Smooth muscle cell (in vitro differentiated cells): ENCODE data around the gene KCNN1. TPM values are rescaled to one million over a fixed set of nuclear protein-coding genes. Genes with fewer than 3 reads are reported as not detected.

Source experiments
- DNase-seq: peaks from one replicate; lab custom pipeline; 2025; ENCODE audit not compliant: unreplicated experiment; lab: John Stamatoyannopoulos, UW
- H2AFZ ChIP-seq: fragments of 200-600 bp; sonication (generic); 2 replicates; pipeline ENCODE4 v1.6.0; 2016; ENCODE audit warnings: antibody characterized with exemption, low read depth, mild to moderate bottlenecking
- H3F3A ChIP-seq: fragments of 200-600 bp; sonication (generic); 2 replicates; pipeline ENCODE4 v1.6.0; 2017; ENCODE audit warnings: antibody characterized with exemption, low read depth
- H3K27ac ChIP-seq: fragments of 200-600 bp; sonication (generic); 2 replicates; pipeline ENCODE4 v1.5.1; 2016; ENCODE audit warnings: low read depth, mild to moderate bottlenecking
- H3K27me3 ChIP-seq: fragments of 200-600 bp; sonication (generic); 2 replicates; pipeline ENCODE4 v1.6.1; 2016; ENCODE audit warnings: low read depth, mild to moderate bottlenecking
- H3K36me3 ChIP-seq: fragments of 200-600 bp; sonication (generic); 2 replicates; pipeline ENCODE4 v1.5.1; 2016; ENCODE audit warnings: low read depth
- H3K4me1 ChIP-seq: fragments of 200-600 bp; sonication (generic); 2 replicates; pipeline ENCODE4 v1.5.1; 2016; ENCODE audit warnings: low read depth
- H3K4me2 ChIP-seq: fragments of 200-600 bp; sonication (generic); 2 replicates; pipeline ENCODE4 v1.6.0; 2016; ENCODE audit warnings: mild to moderate bottlenecking
- H3K4me3 ChIP-seq: fragments of 200-600 bp; sonication (generic); 2 replicates; pipeline ENCODE4 v1.5.1; 2016; ENCODE audit warnings: mild to moderate bottlenecking
- H3K79me2 ChIP-seq: fragments of 200-600 bp; sonication (generic); 2 replicates; pipeline ENCODE4 v1.6.0; 2016; ENCODE audit warnings: low read depth, mild to moderate bottlenecking
- H3K9ac ChIP-seq: fragments of 200-600 bp; sonication (generic); 2 replicates; pipeline ENCODE4 v1.6.0; 2016; ENCODE audit warnings: low read depth
- H3K9me3 ChIP-seq: fragments of 200-600 bp; sonication (generic); replicated peaks from 2 replicates; pipeline ENCODE4 v1.5.1; 2016; ENCODE audit warnings: low read depth
- H4K20me1 ChIP-seq: fragments of 200-600 bp; sonication (generic); 2 replicates; pipeline ENCODE4 v1.6.0; 2016; ENCODE audit warnings: low read depth
- WGBS: methylation state at CpG from one replicate; pipeline ENCODE4 v1.1.7; 2016; ENCODE audit warnings: low lambda C conversion rate; 5-methylcytosine and 5-hydroxymethylcytosine counted together
- polyA plus RNA-seq: library from polyadenylated mRNA; unstranded; fragments of >200 nt; fragmentation: Nextera tagmentation; extraction: Ambion mirVana; gene quantifications from 2 replicates; pipeline ENCODE4 v1.2.1, GENCODE V29; 2016
- total RNA-seq: library from RNA; depleted of rRNA; stranded (reverse); fragments of >200 nt; gene quantifications from 2 replicates; pipeline ENCODE4 v1.2.3, GENCODE V29; 2014
- TF ChIP-seq, protein P1 (sequence below): fragments of 200-600 bp; sonication (generic); IDR thresholded peaks from 2 replicates; pipeline ENCODE4 v1.5.1; 2017; ENCODE audit warnings: borderline replicate concordance, mild to moderate bottlenecking, antibody characterized with exemption; ENCODE audit not compliant: insufficient read depth, poor library complexity, severe bottlenecking

KCNN1 gene
- total and polyA plus RNA-seq, 2 experiments from 2014 or later, result 0.22 to 4.2 TPM

GRCh38 chr19:17967257-17968051, 547 bp downstream of the KCNN1 start:
- Histone ChIP-seq H3K4me2 (peak overlapping the region; percentile 83), H2AFZ (no peak overlapping the region), H3K27me3 (peaks cover 35% of the 10 kb centered on the region), H3K79me2 (no peaks in the 10 kb centered on the region), H3K9ac (no peak overlapping the region), H3K36me3 (no peaks in the 10 kb centered on the region), H3K27ac (no peak overlapping the region), H3F3A (no peaks in the 10 kb centered on the region), H3K4me1 (no peaks in the 10 kb centered on the region), H3K9me3 (no peaks in the 10 kb centered on the region), H4K20me1 (no peaks in the 10 kb centered on the region), H3K4me3 (peak overlapping the region; percentile 52)
- 16% methylated on average over 19 of the region's 35 CpGs for WGBS
- TF ChIP-seq, protein P1, sequence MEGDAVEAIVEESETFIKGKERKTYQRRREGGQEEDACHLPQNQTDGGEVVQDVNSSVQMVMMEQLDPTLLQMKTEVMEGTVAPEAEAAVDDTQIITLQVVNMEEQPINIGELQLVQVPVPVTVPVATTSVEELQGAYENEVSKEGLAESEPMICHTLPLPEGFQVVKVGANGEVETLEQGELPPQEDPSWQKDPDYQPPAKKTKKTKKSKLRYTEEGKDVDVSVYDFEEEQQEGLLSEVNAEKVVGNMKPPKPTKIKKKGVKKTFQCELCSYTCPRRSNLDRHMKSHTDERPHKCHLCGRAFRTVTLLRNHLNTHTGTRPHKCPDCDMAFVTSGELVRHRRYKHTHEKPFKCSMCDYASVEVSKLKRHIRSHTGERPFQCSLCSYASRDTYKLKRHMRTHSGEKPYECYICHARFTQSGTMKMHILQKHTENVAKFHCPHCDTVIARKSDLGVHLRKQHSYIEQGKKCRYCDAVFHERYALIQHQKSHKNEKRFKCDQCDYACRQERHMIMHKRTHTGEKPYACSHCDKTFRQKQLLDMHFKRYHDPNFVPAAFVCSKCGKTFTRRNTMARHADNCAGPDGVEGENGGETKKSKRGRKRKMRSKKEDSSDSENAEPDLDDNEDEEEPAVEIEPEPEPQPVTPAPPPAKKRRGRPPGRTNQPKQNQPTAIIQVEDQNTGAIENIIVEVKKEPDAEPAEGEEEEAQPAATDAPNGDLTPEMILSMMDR, result no peak
- no peak for DNase-seq

GRCh38 chr19:17968362-17968761, 1.5 kb downstream of the KCNN1 start:
- peaks cover 35% of the 10 kb centered on the region for H3K27me3 ChIP-seq
- no peak overlapping the region for H3K9ac ChIP-seq
- 78% methylated on average over 4 of the region's 4 CpGs for WGBS
- TF ChIP-seq, protein P1, result no peak
- no peak overlapping the region for H3K4me2 ChIP-seq
- H3K36me3 ChIP-seq, result no peaks in the 10 kb centered on the region
- no peaks in the 10 kb centered on the region for H4K20me1 ChIP-seq
- H3F3A ChIP-seq, result no peaks in the 10 kb centered on the region
- H3K27ac ChIP-seq, result no peak overlapping the region
- no peak overlapping the region for H3K4me3 ChIP-seq
- H3K79me2 ChIP-seq, result no peaks in the 10 kb centered on the region
- no peak for DNase-seq
- no peak overlapping the region for H2AFZ ChIP-seq
- H3K9me3 ChIP-seq, result no peaks in the 10 kb centered on the region
- no peaks in the 10 kb centered on the region for H3K4me1 ChIP-seq

- H3K9ac ChIP-seq, result no peak overlapping the region
- no peaks in the 10 kb centered on the region for H3K9me3 ChIP-seq
- WGBS, result 83% methylated on average over 17 of the region's 19 CpGs
- H4K20me1 ChIP-seq, result no peaks in the 10 kb centered on the region
- H3K36me3 ChIP-seq, result no peaks in the 10 kb centered on the region
- TF ChIP-seq, protein P1, result no peak
- H3K79me2 ChIP-seq, result no peaks in the 10 kb centered on the region
- no peaks in the 10 kb centered on the region for H3F3A ChIP-seq
- H3K4me2 ChIP-seq, result no peak overlapping the region
- H3K4me1 ChIP-seq, result no peaks in the 10 kb centered on the region
- H3K4me3 ChIP-seq, result no peak overlapping the region
- H3K27me3 ChIP-seq, result peaks cover 27% of the 10 kb centered on the region
- DNase-seq, result no peak
- no peak overlapping the region for H2AFZ ChIP-seq
- H3K27ac ChIP-seq, result no peak overlapping the region
Observed at GRCh38 chr19:17969096-17969792, 2.3 kb downstream of the KCNN1 start.
